Measurements from ENCODE around the gene GRIA4.

GRIA4 gene

GRCh38 chr11:105862736-105863367 lies 253.0 kb downstream of the GRIA4 start:
- no peak for TF ChIP-seq FOXP2 (optimal IDR thresholded peaks at IDR 0.05; ENCODE audit: borderline replicate concordance, extremely low read depth, extremely low read length, insufficient read depth)
- TF ChIP-seq SIN3A (IDR thresholded peaks at IDR 0.05; ENCODE audit: borderline replicate concordance, insufficient read depth, low read length): no peak
- no peak for TF ChIP-seq TAF1 (IDR thresholded peaks at IDR 0.05; ENCODE audit: borderline replicate concordance, insufficient read depth, low read length)
- no peak for TF ChIP-seq REST (IDR thresholded peaks at IDR 0.05; ENCODE audit: insufficient read depth in 1 of 2, low read depth in 2 of 2, low read length in 2 of 2)
- no peak for TF ChIP-seq POLR2AphosphoS5 (IDR thresholded peaks at IDR 0.05; ENCODE audit: low read depth, low read length)

GRCh38 chr11:105863523-105863922 lies 253.7 kb downstream of the GRIA4 start:
- TF ChIP-seq POLR2AphosphoS5 (IDR thresholded peaks at IDR 0.05; ENCODE audit: low read depth, low read length) (no peak), REST (IDR thresholded peaks at IDR 0.05; ENCODE audit: insufficient read depth in 1 of 2, low read depth in 2 of 2, low read length in 2 of 2) (no peak), SIN3A (IDR thresholded peaks at IDR 0.05; ENCODE audit: borderline replicate concordance, insufficient read depth, low read length) (no peak), FOXP2 (optimal IDR thresholded peaks at IDR 0.05; ENCODE audit: borderline replicate concordance, extremely low read depth, extremely low read length, insufficient read depth) (no peak), TAF1 (IDR thresholded peaks at IDR 0.05; ENCODE audit: borderline replicate concordance, insufficient read depth, low read length) (no peak)

GRCh38 chr11:105867742-105868141 lies 257.9 kb downstream of the GRIA4 start:
- TF ChIP-seq REST (IDR thresholded peaks at IDR 0.05; ENCODE audit: insufficient read depth in 1 of 2, low read depth in 2 of 2, low read length in 2 of 2) (no peak), SIN3A (IDR thresholded peaks at IDR 0.05; ENCODE audit: borderline replicate concordance, insufficient read depth, low read length) (no peak), FOXP2 (optimal IDR thresholded peaks at IDR 0.05; ENCODE audit: borderline replicate concordance, extremely low read depth, extremely low read length, insufficient read depth) (no peak), POLR2AphosphoS5 (IDR thresholded peaks at IDR 0.05; ENCODE audit: low read depth, low read length) (no peak), TAF1 (IDR thresholded peaks at IDR 0.05; ENCODE audit: borderline replicate concordance, insufficient read depth, low read length) (no peak)

GRCh38 chr11:105868762-105869285 lies 259.0 kb downstream of the GRIA4 start:
- TF ChIP-seq POLR2AphosphoS5 (IDR thresholded peaks at IDR 0.05; ENCODE audit: low read depth, low read length) (no peak), SIN3A (IDR thresholded peaks at IDR 0.05; ENCODE audit: borderline replicate concordance, insufficient read depth, low read length) (no peak)

GRCh38 chr11:105870516-105871113 lies 260.7 kb downstream of the GRIA4 start:
- no peak for TF ChIP-seq POLR2AphosphoS5 (IDR thresholded peaks at IDR 0.05; ENCODE audit: low read depth, low read length)
- TF ChIP-seq REST (IDR thresholded peaks at IDR 0.05; ENCODE audit: insufficient read depth in 1 of 2, low read depth in 2 of 2, low read length in 2 of 2): no peak
- TF ChIP-seq FOXP2 (optimal IDR thresholded peaks at IDR 0.05; ENCODE audit: borderline replicate concordance, extremely low read depth, extremely low read length, insufficient read depth): no peak
- no peak for TF ChIP-seq SIN3A (IDR thresholded peaks at IDR 0.05; ENCODE audit: borderline replicate concordance, insufficient read depth, low read length)
- no peak for TF ChIP-seq TAF1 (IDR thresholded peaks at IDR 0.05; ENCODE audit: borderline replicate concordance, insufficient read depth, low read length)

Data from PFSK-1 (cell line).